ENCODE measurements around the gene P2RX6. TPM values are rescaled to one million over a fixed set of nuclear protein-coding genes. Genes with fewer than 3 reads are reported as not detected.

Gene P2RX6
- total RNA-seq, 1 donor from 2014 or later = 0.18 TPM

DNA sequence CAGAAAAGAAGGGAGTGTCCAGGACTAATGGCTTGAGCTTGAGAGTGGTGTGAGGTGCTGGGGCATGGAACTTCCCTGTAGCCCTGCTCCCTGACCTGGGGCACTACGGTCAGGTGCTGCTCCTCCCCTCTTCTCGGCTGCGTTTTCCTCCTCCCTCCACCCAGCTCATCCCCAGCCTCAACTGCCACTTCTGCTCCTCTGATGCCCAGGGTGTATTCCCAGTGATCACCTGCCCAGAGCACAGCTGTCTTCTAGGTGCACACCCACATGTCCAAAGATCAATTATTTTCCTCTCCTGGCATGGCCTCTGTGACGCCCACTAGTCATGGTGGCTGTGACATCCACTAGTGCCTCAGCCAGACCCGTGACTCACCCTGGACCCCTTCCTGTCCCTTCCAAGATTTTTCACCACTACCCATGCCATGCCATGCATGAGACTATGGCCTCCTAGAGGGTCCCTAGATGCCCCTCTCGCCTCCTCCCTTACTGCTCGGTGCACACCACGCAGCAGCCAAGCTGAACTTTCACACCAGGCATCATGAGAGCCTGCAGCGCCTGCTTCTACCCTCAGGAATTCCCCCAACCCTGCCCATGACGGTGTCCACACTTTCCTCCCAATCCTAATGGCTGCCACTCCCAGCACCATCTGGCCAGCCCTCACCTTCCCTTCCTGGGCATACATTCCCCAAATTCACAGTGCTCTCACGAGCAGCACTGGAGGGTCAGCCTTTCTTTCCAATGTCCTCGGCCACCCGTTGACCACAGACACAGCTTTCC lies 1.9 kb downstream of the P2RX6 start:
- Mint-ChIP-seq H3K27me3 (ENCODE audit: insufficient read depth) (peaks cover 5% of the 10 kb centered on the region), H3K36me3 (ENCODE audit: low read depth) (no peaks in the 10 kb centered on the region), H3K27ac (peak overlapping the region; percentile 26), H3K4me3 (no peak overlapping the region), H3K9me3 (no peaks in the 10 kb centered on the region), H3K4me1 (ENCODE audit: low read depth) (peaks cover 15% of the 10 kb centered on the region)
- no peak for DNase-seq (ENCODE audit: low spot score)
- intact Hi-C loops (cut with micrococcal nuclease) = no loop called here

DNA sequence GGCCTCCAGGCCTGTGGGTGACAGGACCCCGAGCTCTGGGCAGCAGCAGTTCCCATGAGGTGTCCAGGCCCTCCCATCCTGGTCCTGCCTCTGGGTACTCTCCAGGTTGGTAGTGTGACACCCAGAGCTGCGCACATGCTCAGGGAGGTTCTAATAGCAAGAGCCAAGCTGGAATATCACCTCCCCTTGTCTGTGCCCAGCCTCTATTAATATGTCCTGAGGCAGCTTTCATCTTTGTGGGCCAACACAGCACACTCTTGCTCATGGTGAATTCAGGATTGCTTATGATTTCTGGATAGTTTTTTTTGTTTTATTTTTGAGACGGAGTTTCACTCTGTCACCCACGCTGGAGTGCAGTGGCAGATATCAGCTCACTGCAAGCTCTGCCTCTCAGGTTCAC lies 3.3 kb downstream of the P2RX6 start:
- Mint-ChIP-seq H3K9me3 (no peaks in the 10 kb centered on the region), H3K4me3 (no peak overlapping the region), H3K27ac (no peak overlapping the region), H3K36me3 (ENCODE audit: low read depth) (no peaks in the 10 kb centered on the region), H3K4me1 (ENCODE audit: low read depth) (peaks cover 15% of the 10 kb centered on the region), H3K27me3 (ENCODE audit: insufficient read depth) (peaks cover 4% of the 10 kb centered on the region)
- no peak for DNase-seq (ENCODE audit: low spot score)
- intact Hi-C loops (cut with micrococcal nuclease) = no loop called here

DNA sequence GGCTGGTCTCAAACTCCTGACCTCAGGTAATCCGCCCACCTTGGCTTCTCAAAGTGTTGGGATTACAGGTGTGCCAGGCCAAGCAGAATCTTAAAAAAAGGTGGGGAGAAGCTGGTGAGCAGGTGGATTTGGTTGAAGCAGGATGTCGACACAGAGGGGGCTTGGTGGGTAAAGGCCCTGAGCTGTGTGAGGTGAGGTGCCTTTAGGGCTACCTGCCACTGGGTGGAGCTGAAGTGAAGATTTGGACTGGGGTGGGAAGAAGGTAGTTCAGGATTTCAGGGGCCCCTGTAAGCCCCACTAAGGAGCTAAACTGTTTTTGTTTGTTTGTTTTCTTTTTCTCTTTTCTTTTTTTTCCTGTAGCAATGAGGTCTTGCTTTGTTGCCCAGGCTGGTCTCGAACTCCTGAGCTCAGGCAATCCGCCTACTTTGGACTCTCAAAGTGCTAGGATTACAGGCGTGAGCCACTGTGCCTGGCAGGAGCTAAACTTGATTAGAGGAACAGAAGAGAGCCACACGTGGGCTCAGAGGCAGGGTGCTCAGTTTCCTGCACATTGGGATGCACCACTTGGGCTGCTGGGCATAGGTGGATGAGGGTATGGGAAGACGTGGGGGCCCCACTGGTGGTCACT lies 6.0 kb downstream of the P2RX6 start:
- H3K36me3 Mint-ChIP-seq (ENCODE audit: low read depth) = no peaks in the 10 kb centered on the region
- H3K4me3 Mint-ChIP-seq = no peak overlapping the region
- no peaks in the 10 kb centered on the region for H3K9me3 Mint-ChIP-seq
- H3K27ac Mint-ChIP-seq = no peak overlapping the region
- DNase-seq (ENCODE audit: low spot score) = no peak
- peaks cover 7% of the 10 kb centered on the region for H3K4me1 Mint-ChIP-seq (ENCODE audit: low read depth)
- H3K27me3 Mint-ChIP-seq (ENCODE audit: insufficient read depth) = no peaks in the 10 kb centered on the region
- intact Hi-C loops (cut with micrococcal nuclease) = no loop called here

DNA sequence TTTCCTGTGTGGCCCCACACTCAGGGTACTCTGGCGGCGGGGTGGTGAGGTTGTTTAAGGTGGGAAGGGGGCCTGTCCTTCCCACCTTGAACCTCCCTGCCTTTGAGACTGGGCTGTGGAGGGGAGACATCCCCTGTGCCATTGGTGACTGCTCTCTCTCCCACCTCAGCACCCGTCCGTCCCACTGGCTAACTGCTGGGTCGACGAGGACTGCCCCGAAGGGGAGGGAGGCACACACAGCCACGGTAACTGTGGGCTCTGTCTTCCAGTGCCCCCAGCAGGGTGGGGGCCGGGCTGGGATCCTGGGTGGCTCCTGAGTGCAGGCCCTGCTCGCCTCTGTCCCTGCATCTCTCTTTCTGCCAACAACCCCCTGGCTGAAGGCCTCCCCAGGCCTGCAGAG lies 7.5 kb downstream of the P2RX6 start:
- Mint-ChIP-seq H3K4me3 (no peak overlapping the region), H3K4me1 (ENCODE audit: low read depth) (peaks cover 7% of the 10 kb centered on the region), H3K27me3 (ENCODE audit: insufficient read depth) (no peaks in the 10 kb centered on the region), H3K36me3 (ENCODE audit: low read depth) (no peaks in the 10 kb centered on the region), H3K27ac (no peak overlapping the region), H3K9me3 (no peaks in the 10 kb centered on the region)
- intact Hi-C loops (cut with micrococcal nuclease) = no loop called here
- no peak for DNase-seq (ENCODE audit: low spot score)

- no peak overlapping the region for H3K4me3 Mint-ChIP-seq
- H3K4me1 Mint-ChIP-seq (ENCODE audit: low read depth) = peaks cover 7% of the 10 kb centered on the region
- no peaks in the 10 kb centered on the region for H3K36me3 Mint-ChIP-seq (ENCODE audit: low read depth)
- H3K9me3 Mint-ChIP-seq = no peaks in the 10 kb centered on the region
- H3K27me3 Mint-ChIP-seq (ENCODE audit: insufficient read depth) = no peaks in the 10 kb centered on the region
- H3K27ac Mint-ChIP-seq = no peak overlapping the region
- intact Hi-C loops (cut with micrococcal nuclease) = no loop called here
- DNase-seq (ENCODE audit: low spot score) = no peak
These were observed 8.1 kb downstream of the P2RX6 start for GRCh38 chr22:21022955-21023614.

DNA sequence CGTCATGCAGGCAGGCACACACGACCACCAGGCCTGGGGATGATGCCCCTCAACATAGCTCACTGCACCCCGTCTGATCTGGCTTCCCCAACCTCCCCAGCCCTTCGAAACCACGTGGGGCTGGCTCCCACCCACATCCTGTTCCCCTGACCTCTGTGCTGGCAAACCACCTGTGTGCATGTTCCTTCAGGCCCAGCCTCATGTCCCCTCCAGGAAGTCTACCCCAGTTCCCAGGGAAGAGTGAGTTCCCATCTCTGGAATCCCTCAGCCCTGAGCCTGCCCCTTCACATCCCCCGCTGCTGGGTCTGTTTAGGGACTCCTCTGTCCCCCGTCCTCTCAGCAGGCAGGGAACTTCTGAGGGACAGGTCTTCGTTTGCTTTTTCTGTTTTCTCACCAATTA lies 10.3 kb downstream of the P2RX6 start:
- Mint-ChIP-seq H3K9me3 (no peaks in the 10 kb centered on the region), H3K4me3 (no peak overlapping the region), H3K27me3 (ENCODE audit: insufficient read depth) (peaks cover 5% of the 10 kb centered on the region), H3K27ac (peak overlapping the region; percentile 34), H3K36me3 (ENCODE audit: low read depth) (no peaks in the 10 kb centered on the region), H3K4me1 (ENCODE audit: low read depth) (peaks cover 7% of the 10 kb centered on the region)
- DNase-seq (ENCODE audit: low spot score) = no peak
- intact Hi-C loops (cut with micrococcal nuclease) = no loop called here

GRCh38 chr22:21025763-21026755 lies 11.1 kb downstream of the P2RX6 start:
- H3K27ac Mint-ChIP-seq = peak overlapping the region; percentile 9
- intact Hi-C loops (cut with micrococcal nuclease) = no loop called here
- no peaks in the 10 kb centered on the region for H3K9me3 Mint-ChIP-seq
- H3K36me3 Mint-ChIP-seq (ENCODE audit: low read depth) = no peaks in the 10 kb centered on the region
- no peak overlapping the region for H3K4me3 Mint-ChIP-seq
- peaks cover 12% of the 10 kb centered on the region for H3K27me3 Mint-ChIP-seq (ENCODE audit: insufficient read depth)
- DNase-seq (ENCODE audit: low spot score) = no peak
- H3K4me1 Mint-ChIP-seq (ENCODE audit: low read depth) = peaks cover 7% of the 10 kb centered on the region

DNA sequence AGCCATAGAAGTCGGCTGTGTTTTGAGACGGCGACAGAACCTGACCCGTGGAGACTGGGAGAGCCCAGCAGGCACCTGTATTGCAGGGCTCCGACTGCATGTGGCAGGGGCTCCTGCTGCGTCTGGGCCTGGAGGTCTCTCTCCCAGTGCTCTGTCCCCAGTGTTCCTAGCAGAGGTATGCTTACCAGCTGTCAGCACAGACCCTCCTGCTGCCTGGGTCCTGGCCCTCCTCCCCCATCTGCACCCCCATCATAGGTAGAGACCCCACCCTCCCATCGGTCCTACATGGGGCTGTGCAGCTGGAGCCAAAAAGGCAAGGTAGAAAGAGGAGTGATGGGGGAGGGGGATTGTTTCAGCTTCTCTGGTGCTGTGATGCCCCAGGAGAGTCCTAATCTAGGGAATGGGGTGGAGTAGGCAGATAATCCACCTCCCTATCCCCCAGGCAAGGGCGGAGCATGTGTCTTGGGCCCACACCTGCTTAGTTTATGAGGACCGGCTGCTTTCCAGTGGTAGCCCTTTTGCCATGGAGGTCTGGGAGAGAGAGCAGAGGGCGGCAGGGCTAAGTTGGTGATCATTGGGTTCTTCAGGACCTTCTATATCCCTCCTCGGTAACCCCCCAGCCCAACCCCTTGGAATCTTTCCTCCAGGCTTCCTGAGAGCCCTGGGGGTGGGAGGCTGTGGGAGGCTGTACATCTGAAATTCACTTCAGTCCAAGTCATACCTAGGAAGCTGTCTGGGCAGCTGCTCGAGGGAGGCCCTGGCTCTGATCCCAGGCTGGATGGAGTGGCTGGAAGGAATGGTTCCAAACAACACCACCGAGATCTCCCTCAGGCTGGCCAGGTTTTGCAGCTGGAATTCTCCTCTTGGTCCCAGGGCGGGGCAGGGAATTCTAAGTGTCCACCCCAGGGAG lies 12.1 kb downstream of the P2RX6 start:
- intact Hi-C loops (cut with micrococcal nuclease) = no loop called here
- Mint-ChIP-seq H3K9me3 (no peaks in the 10 kb centered on the region), H3K4me3 (no peak overlapping the region), H3K36me3 (ENCODE audit: low read depth) (no peaks in the 10 kb centered on the region), H3K27me3 (ENCODE audit: insufficient read depth) (peaks cover 13% of the 10 kb centered on the region), H3K27ac (no peak overlapping the region), H3K4me1 (ENCODE audit: low read depth) (peaks cover 7% of the 10 kb centered on the region)
- DNase-seq (ENCODE audit: low spot score) = no peak

DNA sequence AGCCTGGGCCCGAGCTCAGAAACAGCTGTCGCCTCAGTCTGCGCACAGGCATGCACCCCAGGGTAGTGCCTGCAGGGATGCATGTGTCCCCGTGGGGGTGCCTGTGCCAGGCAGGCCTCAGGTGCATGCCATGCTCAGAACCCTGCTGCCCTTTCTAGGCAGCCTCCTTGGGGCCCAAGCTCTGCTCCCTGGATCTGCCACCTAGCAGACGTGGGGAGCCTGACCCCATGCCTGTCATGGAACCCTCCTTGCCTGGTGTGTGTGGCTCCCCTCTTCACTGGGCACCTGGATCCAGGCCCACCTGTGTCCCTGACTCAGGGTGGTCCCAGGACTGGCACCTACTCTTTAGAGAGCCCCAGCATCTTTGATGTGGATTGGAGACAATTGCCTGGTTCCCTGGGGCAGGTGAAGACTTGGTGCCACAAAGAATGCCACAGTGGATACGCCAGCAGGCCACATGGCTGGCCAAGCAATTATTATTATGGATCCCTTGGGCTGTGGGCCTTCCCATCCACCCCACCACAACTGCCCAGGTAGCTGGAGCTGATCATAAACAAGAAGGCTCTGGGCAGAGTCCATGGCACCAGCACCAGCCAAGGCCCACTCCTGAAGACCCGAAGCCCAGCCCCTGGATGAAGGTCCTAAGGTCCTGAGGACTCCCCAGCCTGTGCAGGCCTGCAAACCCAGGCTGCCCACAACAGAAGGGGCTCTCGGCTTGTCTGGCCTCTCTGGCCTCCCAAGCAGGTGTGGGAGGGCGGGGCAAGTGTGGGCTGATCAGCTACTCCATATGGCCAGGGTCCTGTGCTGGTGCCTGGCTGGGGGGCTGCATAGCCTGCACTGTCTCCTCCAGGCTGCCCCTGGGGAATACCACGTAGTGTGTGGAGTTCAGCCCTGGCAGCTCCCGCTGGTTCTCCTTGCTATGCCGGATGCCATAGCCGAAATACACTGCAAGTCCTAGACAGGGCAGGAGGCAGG lies 13.6 kb downstream of the P2RX6 start:
- H3K9me3 Mint-ChIP-seq = no peaks in the 10 kb centered on the region
- intact Hi-C loops (cut with micrococcal nuclease) = no loop called here
- H3K4me1 Mint-ChIP-seq (ENCODE audit: low read depth) = peaks cover 7% of the 10 kb centered on the region
- H3K36me3 Mint-ChIP-seq (ENCODE audit: low read depth) = no peaks in the 10 kb centered on the region
- no peak for DNase-seq (ENCODE audit: low spot score)
- H3K27me3 Mint-ChIP-seq (ENCODE audit: insufficient read depth) = peaks cover 21% of the 10 kb centered on the region
- H3K27ac Mint-ChIP-seq = no peak overlapping the region
- H3K4me3 Mint-ChIP-seq = no peak overlapping the region

DNA sequence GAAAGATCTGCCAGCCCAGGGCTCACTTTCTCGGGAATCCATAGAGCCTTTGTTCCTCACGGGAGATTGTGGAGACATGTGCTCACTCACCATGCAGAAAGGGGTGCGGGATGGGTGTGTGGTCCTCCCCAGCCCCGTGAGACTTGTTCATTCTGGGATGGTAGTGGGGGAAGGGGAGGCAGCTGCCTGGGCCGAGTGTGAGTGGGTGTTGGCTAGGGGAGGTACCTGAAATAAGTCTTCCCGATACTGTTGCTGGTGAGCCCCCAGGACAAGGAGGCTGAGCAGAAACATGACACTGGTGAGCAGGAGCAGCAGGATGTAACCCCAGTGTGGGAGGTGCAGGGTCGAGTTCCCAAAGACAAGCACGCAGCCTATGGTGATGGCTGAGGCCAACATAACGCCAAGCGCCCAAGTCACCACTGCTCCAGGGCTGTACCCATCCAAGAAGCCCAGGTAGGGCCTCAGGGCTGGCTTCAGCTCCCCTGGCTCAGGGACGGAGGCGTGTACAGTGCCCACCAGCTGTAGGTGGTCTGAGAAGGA lies 14.6 kb downstream of the P2RX6 start:
- no peak overlapping the region for H3K4me3 Mint-ChIP-seq
- no peak overlapping the region for H3K27ac Mint-ChIP-seq
- peaks cover 25% of the 10 kb centered on the region for H3K27me3 Mint-ChIP-seq (ENCODE audit: insufficient read depth)
- no peaks in the 10 kb centered on the region for H3K36me3 Mint-ChIP-seq (ENCODE audit: low read depth)
- intact Hi-C loops (cut with micrococcal nuclease) = no loop called here
- DNase-seq (ENCODE audit: low spot score) = no peak
- H3K4me1 Mint-ChIP-seq (ENCODE audit: low read depth) = peaks cover 13% of the 10 kb centered on the region
- no peaks in the 10 kb centered on the region for H3K9me3 Mint-ChIP-seq

GRCh38 chr22:21030032-21030431 lies 15.1 kb downstream of the P2RX6 start:
- Mint-ChIP-seq H3K36me3 (ENCODE audit: low read depth) (no peaks in the 10 kb centered on the region), H3K27me3 (ENCODE audit: insufficient read depth) (peaks cover 30% of the 10 kb centered on the region), H3K9me3 (no peaks in the 10 kb centered on the region), H3K27ac (no peak overlapping the region), H3K4me1 (ENCODE audit: low read depth) (peaks cover 11% of the 10 kb centered on the region), H3K4me3 (no peak overlapping the region)
- DNase-seq (ENCODE audit: low spot score) = no peak
- intact Hi-C loops (cut with micrococcal nuclease) = no loop called here

Measured in activated T-helper 1 cell treated with anti-CD3 and anti-CD28 coated beads, Interleukin-12 subunit alpha, Interleukin-12 subunit beta, Interleukin-2, Interleukin-4 antibody, amounts not matched to agents 30 ng/mL and 10 ng/mL and 1 ng/mL, durations not matched to agents 14 hours and 24 hours and 36 hours (primary cell).